MM.1S (cell line): ENCODE data around the gene TPCN2.

Experiments used
- CTCF ChIP-seq: fragments of 300-600 bp; sonication (generic); IDR thresholded peaks from 2 replicates; pipeline ENCODE4 v1.5.1; 2016; ENCODE audit warnings: antibody characterized with exemption, low read length, mixed read lengths
- EZH2 ChIP-seq: fragments of 300-600 bp; sonication (generic); optimal IDR thresholded peaks from 2 replicates; pipeline ENCODE3; 2017; ENCODE audit warnings: low read depth, mild to moderate bottlenecking, antibody characterized with exemption, low read length, mixed read lengths

- no peak for TF ChIP-seq CTCF
- no peak for TF ChIP-seq EZH2
These were observed 5.9 kb downstream of the TPCN2 start for GRCh38 chr11:69054397-69055211.
